ENCODE measurements around the gene NTRK2. TPM values are rescaled to one million over a fixed set of nuclear protein-coding genes. Genes with fewer than 3 reads are reported as not detected.
A peak's percentile ranks its signal among the peaks of the same experiment; 100 is the strongest.

Gene NTRK2
- total RNA-seq, 1 donor from 2014 or later = 4.6 TPM

- Histone ChIP-seq H4K20me1 (ENCODE audit: insufficient read depth, low read length) (no peaks in the 10 kb centered on the region), H3K27me3 (ENCODE audit: insufficient read depth, low read length) (peaks cover 4% of the 10 kb centered on the region), H3K36me3 (ENCODE audit: insufficient read depth, low read length) (no peaks in the 10 kb centered on the region), H3K4me2 (ENCODE audit: low read length) (no peak overlapping the region), H2AFZ (ENCODE audit: low read depth, low read length) (no peak overlapping the region), H3K4me3 (ENCODE audit: insufficient read depth, low read depth, low read length) (no peak overlapping the region), H3K4me1 (ENCODE audit: insufficient read depth, low read length) (no peaks in the 10 kb centered on the region), H3K27ac (ENCODE audit: low read depth, low read length) (no peak overlapping the region), H3K9ac (ENCODE audit: low read length) (no peak overlapping the region), H3K79me2 (ENCODE audit: insufficient read depth, low read length) (no peaks in the 10 kb centered on the region), H3K9me3 (ENCODE audit: insufficient read depth, low read depth, low read length) (no peaks in the 10 kb centered on the region)
- no peak for DNase-seq (ENCODE audit: low read depth)
- H3K27me3 Mint-ChIP-seq (ENCODE audit: low read depth, unreplicated experiment) = peaks cover 27% of the 10 kb centered on the region
- H3K27ac Mint-ChIP-seq (ENCODE audit: unreplicated experiment) = no peak overlapping the region
- no peaks in the 10 kb centered on the region for H3K4me1 Mint-ChIP-seq (ENCODE audit: low read depth, unreplicated experiment)
- H3K36me3 Mint-ChIP-seq (ENCODE audit: low read depth, unreplicated experiment) = peaks cover 1% of the 10 kb centered on the region
- H3K4me3 Mint-ChIP-seq (ENCODE audit: unreplicated experiment) = no peak overlapping the region
- no peak for FAIRE-seq
- TF ChIP-seq CTCF (IDR thresholded peaks at IDR 0.05; ENCODE audit: insufficient read depth, low read depth, low read length) (no peak), EZH2 (IDR thresholded peaks at IDR 0.05; ENCODE audit: insufficient read depth, low read length) (no peak)
- peaks cover 4% of the 10 kb centered on the region for H3K9me3 Mint-ChIP-seq (ENCODE audit: unreplicated experiment)
Measured at GRCh38 chr9:84822589-84823233, 153.2 kb downstream of the NTRK2 start.

GRCh38 chr9:84823421-84824271, 154.1 kb downstream of the NTRK2 start:
- no peak overlapping the region for H3K4me2 ChIP-seq (ENCODE audit: low read length)
- no peak overlapping the region for H3K9ac ChIP-seq (ENCODE audit: low read length)
- no peaks in the 10 kb centered on the region for H3K9me3 ChIP-seq (ENCODE audit: insufficient read depth, low read depth, low read length)
- H3K4me1 ChIP-seq (ENCODE audit: insufficient read depth, low read length) = no peaks in the 10 kb centered on the region
- peaks cover 4% of the 10 kb centered on the region for H3K9me3 Mint-ChIP-seq (ENCODE audit: unreplicated experiment)
- H3K4me3 Mint-ChIP-seq (ENCODE audit: unreplicated experiment) = no peak overlapping the region
- peaks cover 4% of the 10 kb centered on the region for H3K27me3 ChIP-seq (ENCODE audit: insufficient read depth, low read length)
- DNase-seq (ENCODE audit: low read depth) (peak; percentile 16), FAIRE-seq (no peak)
- no peak overlapping the region for H2AFZ ChIP-seq (ENCODE audit: low read depth, low read length)
- H3K4me1 Mint-ChIP-seq (ENCODE audit: low read depth, unreplicated experiment) = no peaks in the 10 kb centered on the region
- no peak overlapping the region for H3K27ac ChIP-seq (ENCODE audit: low read depth, low read length)
- no peaks in the 10 kb centered on the region for H3K36me3 ChIP-seq (ENCODE audit: insufficient read depth, low read length)
- peaks cover 27% of the 10 kb centered on the region for H3K27me3 Mint-ChIP-seq (ENCODE audit: low read depth, unreplicated experiment)
- H3K36me3 Mint-ChIP-seq (ENCODE audit: low read depth, unreplicated experiment) = peaks cover 1% of the 10 kb centered on the region
- no peak overlapping the region for H3K27ac Mint-ChIP-seq (ENCODE audit: unreplicated experiment)
- H4K20me1 ChIP-seq (ENCODE audit: insufficient read depth, low read length) = no peaks in the 10 kb centered on the region
- no peak for TF ChIP-seq CTCF (IDR thresholded peaks at IDR 0.05; ENCODE audit: insufficient read depth, low read depth, low read length)
- TF ChIP-seq EZH2 (IDR thresholded peaks at IDR 0.05; ENCODE audit: insufficient read depth, low read length) = no peak
- no peaks in the 10 kb centered on the region for H3K79me2 ChIP-seq (ENCODE audit: insufficient read depth, low read length)
- no peak overlapping the region for H3K4me3 ChIP-seq (ENCODE audit: insufficient read depth, low read depth, low read length)
